Left kidney (tissue), 2 donors: Measurements from ENCODE around the gene RER1. TPM values are rescaled to one million over a fixed set of nuclear protein-coding genes. Genes with fewer than 3 reads are reported as not detected.

Experiments used
- DNase-seq: peaks from one replicate; pipeline ENCODE4 v3.0.0-alpha.2; 2013
- polyA plus RNA-seq: library from polyadenylated mRNA; unstranded; fragments of 120-200 nt; gene quantifications from one replicate; pipeline ENCODE4 v1.2.1, GENCODE V29; 2013; ENCODE audit not compliant: insufficient read length

Gene RER1
- polyA plus RNA-seq, 1 donor = 129 TPM

DNA sequence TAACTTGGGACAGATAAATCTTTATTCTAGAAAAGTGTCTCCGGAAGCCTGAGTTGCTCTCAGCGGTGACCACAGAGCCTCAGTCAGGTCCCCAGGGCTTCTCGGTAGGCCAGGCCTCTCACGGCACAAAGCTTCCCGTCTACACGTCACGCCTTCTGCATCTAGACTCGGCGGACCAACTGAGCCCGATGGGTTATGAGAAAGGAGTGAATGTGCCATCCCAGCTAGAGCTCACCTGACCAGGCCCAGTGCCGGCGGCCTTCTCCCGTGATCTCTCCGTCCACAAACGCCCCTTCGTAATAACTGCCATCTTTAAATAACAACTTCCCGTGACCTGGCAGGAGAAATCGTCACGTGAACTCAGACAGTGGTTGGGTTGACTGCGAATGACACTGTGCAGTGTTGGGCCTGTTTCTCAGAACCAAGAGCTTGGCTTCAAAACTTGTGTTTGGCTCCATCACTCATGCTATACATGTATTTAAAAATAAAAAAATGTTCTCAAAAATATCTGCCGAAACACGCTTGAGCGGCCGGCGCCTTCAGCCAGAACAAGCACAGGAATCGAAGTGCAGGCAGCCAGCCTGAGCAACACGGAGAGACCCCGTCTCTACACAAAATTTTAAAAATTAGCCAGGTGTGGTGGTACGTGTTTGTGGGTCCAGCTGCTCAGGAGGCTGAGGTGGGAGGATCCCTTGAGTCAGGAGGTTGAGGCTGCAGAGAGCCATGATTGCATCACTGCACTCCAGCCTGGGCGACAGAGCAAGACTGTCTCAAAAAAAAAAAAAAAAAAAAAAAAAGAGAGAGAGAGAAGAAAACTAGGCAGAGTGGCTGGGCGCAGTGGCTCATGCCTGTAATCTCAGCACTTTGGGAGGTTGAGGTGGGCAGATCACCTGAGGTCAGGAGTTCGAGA, 3.4 kb upstream of the RER1 start:
- no peak for DNase-seq

- DNase-seq = no peak
These were observed 2.0 kb upstream of the RER1 start for GRCh38 chr1:2389644-2390043.

DNA sequence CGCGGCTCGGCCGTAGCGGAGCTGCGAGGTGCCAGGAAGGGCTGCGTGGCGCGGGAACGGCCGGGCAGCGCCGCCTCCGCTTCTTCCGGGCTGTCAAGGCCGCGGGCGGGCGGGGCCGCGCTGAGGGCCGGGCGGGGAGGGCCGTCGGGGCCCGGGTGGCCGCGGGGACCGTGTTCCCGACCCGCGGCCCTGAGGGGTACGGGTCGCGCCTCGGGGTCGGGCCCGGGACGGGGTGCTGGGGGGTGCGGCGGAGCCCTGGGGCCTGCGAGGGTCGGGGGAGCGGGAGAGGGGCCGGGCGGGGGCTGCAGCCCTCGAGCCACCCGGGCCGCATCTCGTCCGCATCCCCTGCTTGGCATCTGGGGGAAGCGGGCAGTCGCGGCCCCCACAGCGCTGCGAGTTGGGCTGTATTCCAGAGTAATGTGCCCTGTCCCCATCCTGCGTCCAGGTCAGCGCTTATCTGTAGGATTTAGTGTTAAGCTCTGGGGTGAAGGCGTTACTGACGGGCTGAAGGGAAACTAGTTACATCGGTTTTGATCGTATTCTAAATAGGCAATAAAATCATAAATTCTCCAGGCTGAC, 379 bp downstream of the RER1 start:
- DNase-seq = no peak

- DNase-seq = no peak
These were observed 1.0 kb downstream of the RER1 start for GRCh38 chr1:2392686-2393085.

DNA sequence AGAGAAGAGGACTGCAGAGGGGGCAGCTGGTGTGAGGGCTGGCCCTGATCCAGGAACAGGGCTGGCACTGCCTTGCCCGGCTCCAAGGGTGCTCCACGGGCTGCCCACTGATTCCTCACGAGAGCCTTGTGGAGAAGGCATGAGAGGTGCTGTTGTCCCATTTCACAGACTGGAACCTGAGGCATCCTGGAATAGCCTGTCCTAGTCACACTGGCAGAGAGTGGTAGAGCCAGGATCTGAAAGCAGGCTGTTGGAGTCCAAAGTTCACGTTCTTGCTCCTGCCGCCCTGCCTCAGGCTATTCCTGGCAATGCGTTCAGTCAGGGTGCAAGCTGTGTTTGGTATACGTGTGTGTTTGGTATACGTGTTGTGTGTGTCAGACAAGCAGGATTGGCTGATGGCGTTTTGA, 1.8 kb downstream of the RER1 start:
- no peak for DNase-seq

DNA sequence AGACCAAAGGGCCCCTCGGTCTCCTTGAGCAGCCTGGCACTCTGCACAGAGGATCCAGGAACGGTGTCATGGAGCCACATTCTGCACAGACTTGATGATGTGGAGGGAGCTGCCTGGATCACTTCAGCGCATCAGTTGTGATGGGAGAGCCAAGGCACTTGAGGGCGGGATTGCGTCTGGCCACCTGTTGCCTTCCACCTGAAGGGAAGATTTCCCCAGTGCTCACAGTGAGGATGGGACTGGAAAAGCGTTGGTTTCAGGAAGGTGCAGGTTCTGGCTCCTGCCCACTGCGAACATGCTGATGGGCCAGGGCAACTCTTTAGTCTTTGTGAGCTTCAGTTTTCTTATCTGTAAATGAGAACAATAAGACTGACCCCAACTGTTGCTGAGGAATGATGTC, 2.6 kb downstream of the RER1 start:
- no peak for DNase-seq

- no peak for DNase-seq
These were observed 3.1 kb downstream of the RER1 start for GRCh38 chr1:2394761-2395160.

GRCh38 chr1:2395245-2395644, 3.6 kb downstream of the RER1 start:
- DNase-seq = no peak

DNA sequence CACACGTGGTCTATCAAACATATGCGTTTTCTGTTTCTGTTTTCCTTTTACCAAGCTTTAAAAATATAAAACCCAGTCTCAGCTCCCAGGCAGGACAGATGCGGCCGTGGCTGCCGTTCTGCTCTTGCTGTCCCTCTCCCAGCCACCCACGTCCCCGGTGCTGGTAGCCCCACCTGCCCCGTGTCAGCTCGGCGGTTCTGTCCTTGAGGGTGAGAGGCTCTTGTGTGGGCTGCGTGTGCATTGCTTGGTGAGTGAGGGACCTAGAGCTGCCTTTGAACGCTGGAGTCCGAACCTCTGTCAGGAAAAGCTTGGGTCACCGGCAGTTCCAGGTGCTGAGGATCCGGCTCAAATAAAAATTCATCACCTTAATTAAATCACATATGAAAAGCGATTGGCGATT, 4.4 kb downstream of the RER1 start:
- no peak for DNase-seq

DNA sequence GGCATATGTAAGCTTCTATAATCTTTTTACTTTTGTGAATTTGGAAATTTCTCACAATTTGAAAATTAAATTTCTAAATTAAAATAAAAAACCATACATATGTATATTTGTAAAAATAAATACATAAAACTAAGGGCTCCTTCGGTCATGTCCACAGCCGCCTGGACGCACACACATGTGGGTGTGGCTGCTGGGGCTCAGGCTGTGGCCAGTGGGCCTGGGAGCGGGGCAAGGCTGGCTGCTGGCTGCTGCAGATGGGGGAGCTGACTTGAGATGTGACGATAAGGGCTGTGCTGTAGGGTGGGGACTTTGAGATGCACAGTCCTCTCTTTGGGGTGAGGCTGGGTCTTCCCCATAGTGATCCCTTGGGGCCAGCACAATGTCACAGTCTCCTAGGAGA, 4.8 kb downstream of the RER1 start:
- no peak for DNase-seq

- DNase-seq = no peak
These were observed 5.5 kb downstream of the RER1 start for GRCh38 chr1:2397007-2397679.

GRCh38 chr1:2398871-2399270, 7.2 kb downstream of the RER1 start:
- DNase-seq = no peak

- DNase-seq = no peak
These were observed 8.4 kb downstream of the RER1 start for GRCh38 chr1:2399890-2400575.

GRCh38 chr1:2400576-2400909, 8.9 kb downstream of the RER1 start:
- DNase-seq = no peak

- DNase-seq = no peak
These were observed 9.5 kb downstream of the RER1 start for GRCh38 chr1:2400950-2401649.

GRCh38 chr1:2402420-2402819, 10.8 kb downstream of the RER1 start:
- no peak for DNase-seq

DNA sequence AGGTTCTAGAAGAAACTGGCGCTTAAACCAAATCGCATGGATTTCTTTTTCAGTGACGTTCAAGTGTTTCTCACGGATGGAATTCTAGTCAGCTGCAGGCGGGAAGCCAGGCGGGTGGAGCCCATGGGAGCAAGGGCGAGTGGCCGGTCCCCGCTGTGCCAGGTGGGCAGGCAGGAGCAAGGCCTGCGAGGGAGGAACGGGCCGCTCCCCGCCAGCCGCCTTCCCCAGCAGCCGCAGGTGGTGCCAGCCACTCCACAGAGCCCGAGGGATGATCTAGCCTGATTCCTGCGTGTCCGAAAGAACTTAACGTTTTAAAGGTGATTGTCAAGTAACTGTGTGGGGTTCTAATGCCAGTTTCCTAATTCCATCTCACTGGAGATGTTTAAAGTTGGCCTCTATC, 11.6 kb downstream of the RER1 start:
- no peak for DNase-seq

DNA sequence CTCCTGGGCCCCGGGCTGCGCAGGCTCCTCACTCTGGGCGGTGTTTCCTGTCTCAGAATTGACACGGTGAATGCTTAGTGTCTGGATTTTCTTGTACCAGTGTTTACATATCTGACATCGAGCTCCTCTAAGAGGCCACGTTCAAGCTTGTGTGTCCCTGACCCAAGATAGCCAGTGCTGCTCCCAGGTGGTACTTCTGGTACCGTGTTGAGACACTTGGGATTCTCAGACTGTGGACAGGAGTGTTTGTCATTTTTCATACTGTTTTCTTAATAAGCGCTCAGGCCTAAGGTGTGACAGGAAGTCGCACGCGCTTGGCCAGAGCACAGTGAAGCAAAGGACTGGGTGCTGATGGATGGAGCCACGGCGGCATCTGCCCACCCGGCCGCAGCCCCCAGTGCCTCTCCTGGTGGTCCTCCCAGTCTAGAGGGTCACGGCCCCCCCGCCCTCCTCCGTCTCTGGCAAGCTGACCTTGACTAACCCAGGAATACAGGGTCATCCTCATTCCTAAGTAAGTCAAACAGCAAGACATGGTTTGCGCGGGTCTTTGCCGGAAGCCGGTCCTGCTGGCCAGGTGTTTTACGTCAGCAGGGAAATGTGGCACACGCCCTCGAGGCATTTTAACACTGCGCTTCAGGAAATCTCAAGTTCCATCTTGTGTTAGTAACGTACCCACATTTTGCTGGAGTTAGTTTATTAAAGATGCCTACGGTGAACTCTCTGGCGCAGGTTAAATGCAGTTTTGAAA, 12.7 kb downstream of the RER1 start:
- DNase-seq = no peak

GRCh38 chr1:2404890-2405511, 13.4 kb downstream of the RER1 start:
- DNase-seq = no peak

- DNase-seq = no peak
These were observed 14.1 kb downstream of the RER1 start for GRCh38 chr1:2405588-2406295.
